Activated T-cell treated with anti-CD3 and anti-CD28 coated beads, Interleukin-2, amount 50 U/mL, for 48 hours (primary cell): ENCODE measurements around the gene MAP1B.

Experiments used
- DNase-seq, 2 experiments: peaks; one replicate each; pipeline ENCODE4 v3.0.0-alpha.2; 2020

MAP1B gene

GRCh38 chr5:72231991-72232703, 124.9 kb downstream of the MAP1B start:
- DNase-seq, result no peak

- no peak for DNase-seq
Measured at GRCh38 chr5:72232838-72233237, 125.6 kb downstream of the MAP1B start.

- DNase-seq, result no peak
Measured at GRCh38 chr5:72233835-72234234, 126.6 kb downstream of the MAP1B start.

GRCh38 chr5:72234265-72234700, 127.0 kb downstream of the MAP1B start:
- no peak for DNase-seq

GRCh38 chr5:72234868-72235267, 127.6 kb downstream of the MAP1B start:
- no peak for DNase-seq

- no peak for DNase-seq
Measured at GRCh38 chr5:72235725-72236124, 128.4 kb downstream of the MAP1B start.

- DNase-seq, result no peak
Measured at GRCh38 chr5:72237415-72237814, 130.1 kb downstream of the MAP1B start.

GRCh38 chr5:72237879-72238278, 130.6 kb downstream of the MAP1B start:
- no peak for DNase-seq

GRCh38 chr5:72238712-72239445, 131.6 kb downstream of the MAP1B start:
- no peak for DNase-seq

- DNase-seq, result no peak
Measured at GRCh38 chr5:72241346-72242003, 134.2 kb downstream of the MAP1B start.

GRCh38 chr5:72242796-72243475, 135.7 kb downstream of the MAP1B start:
- no peak for DNase-seq

- no peak for DNase-seq
Measured at GRCh38 chr5:72243706-72244105, 136.4 kb downstream of the MAP1B start.

- DNase-seq, result no peak
Measured at GRCh38 chr5:72244862-72245371, 137.6 kb downstream of the MAP1B start.

GRCh38 chr5:72245546-72245945, 138.3 kb downstream of the MAP1B start:
- DNase-seq, result no peak

- no peak for DNase-seq
Measured at GRCh38 chr5:72245951-72246532, 138.8 kb downstream of the MAP1B start.

- DNase-seq, result no peak
Measured at GRCh38 chr5:72246954-72247442, 139.7 kb downstream of the MAP1B start.

- no peak for DNase-seq
Measured at GRCh38 chr5:72248410-72248981, 141.2 kb downstream of the MAP1B start.

- DNase-seq, result no peak
Measured at GRCh38 chr5:72251386-72251785, 144.1 kb downstream of the MAP1B start.

GRCh38 chr5:72252008-72252407, 144.7 kb downstream of the MAP1B start:
- no peak for DNase-seq

GRCh38 chr5:72252574-72253155, 145.4 kb downstream of the MAP1B start:
- DNase-seq, result no peak

- DNase-seq, result no peak
Measured at GRCh38 chr5:72255237-72255636, 148.0 kb downstream of the MAP1B start.

- DNase-seq, result no peak
Measured at GRCh38 chr5:72255670-72256069, 148.4 kb downstream of the MAP1B start.
